Lower lobe of right lung (tissue), 2 donors: ENCODE data around the gene PCOLCE2. TPM values are rescaled to one million over a fixed set of nuclear protein-coding genes. Genes with fewer than 3 reads are reported as not detected.

Experiments used
- ATAC-seq, 2 donors: fragments of 200-7000 bp; cut with Tn5 transposase; one replicate each; pipeline ENCODE4 v1.9.1; 2020 to 2022; ENCODE audit warnings: mild to moderate bottlenecking in 2 of 2, moderate library complexity in 2 of 2
- DNase-seq: peaks from one replicate; pipeline ENCODE4 v3.0.0-alpha.2; 2020
- H3K27ac ChIP-seq: fragments of 200-600 bp; one replicate; pipeline ENCODE4 v1.8.0; 2022
- H3K27me3 ChIP-seq: fragments of 200-600 bp; one replicate; pipeline ENCODE4 v1.8.0; 2022; ENCODE audit warnings: low read depth
- H3K36me3 ChIP-seq: fragments of 200-600 bp; one replicate; pipeline ENCODE4 v1.8.0; 2022; ENCODE audit warnings: mild to moderate bottlenecking
- H3K4me1 ChIP-seq: fragments of 200-600 bp; one replicate; pipeline ENCODE4 v1.8.0; 2022
- H3K4me3 ChIP-seq: fragments of 200-600 bp; one replicate; pipeline ENCODE4 v1.8.0; 2022; ENCODE audit warnings: mild to moderate bottlenecking
- H3K9me3 ChIP-seq: fragments of 200-600 bp; one replicate; pipeline ENCODE4 v1.8.0; 2022
- intact Hi-C: fragments of 100-400 bp; cut with DNase I; formaldehyde crosslinking; loops from one replicate; pipeline ENCODE4 v1.11.0; 2022
- total RNA-seq: library from RNA; stranded (reverse); fragmentation: NEBNext Ultra II Directional; extraction: Animal tissue kit (Norgen Biotek cat#: 25700); gene quantifications from one replicate; pipeline ENCODE4 v1.2.1, GENCODE V29; 2021
- TF ChIP-seq, protein P1 (sequence below): fragments of 200-600 bp; IDR thresholded peaks from one replicate; pipeline ENCODE4 v1.8.0; 2022; ENCODE audit warnings: antibody characterized with exemption, mild to moderate bottlenecking
- donor health status: DM: no; HTN: yes; CAD: no; lungs with severe emphysema.

Gene PCOLCE2
- total RNA-seq, 1 donor from 2014 or later: 41.0 TPM

GRCh38 chr3:142844339-142844977, 44.4 kb downstream of the PCOLCE2 start:
- Histone ChIP-seq H3K27me3 (no peaks in the 10 kb centered on the region), H3K27ac (no peak overlapping the region), H3K4me3 (no peak overlapping the region), H3K4me1 (no peaks in the 10 kb centered on the region), H3K9me3 (no peaks in the 10 kb centered on the region), H3K36me3 (no peaks in the 10 kb centered on the region)
- no peak for ATAC-seq
- intact Hi-C loops: no loop called here
- DNase-seq: no peak
- TF ChIP-seq, protein P1, sequence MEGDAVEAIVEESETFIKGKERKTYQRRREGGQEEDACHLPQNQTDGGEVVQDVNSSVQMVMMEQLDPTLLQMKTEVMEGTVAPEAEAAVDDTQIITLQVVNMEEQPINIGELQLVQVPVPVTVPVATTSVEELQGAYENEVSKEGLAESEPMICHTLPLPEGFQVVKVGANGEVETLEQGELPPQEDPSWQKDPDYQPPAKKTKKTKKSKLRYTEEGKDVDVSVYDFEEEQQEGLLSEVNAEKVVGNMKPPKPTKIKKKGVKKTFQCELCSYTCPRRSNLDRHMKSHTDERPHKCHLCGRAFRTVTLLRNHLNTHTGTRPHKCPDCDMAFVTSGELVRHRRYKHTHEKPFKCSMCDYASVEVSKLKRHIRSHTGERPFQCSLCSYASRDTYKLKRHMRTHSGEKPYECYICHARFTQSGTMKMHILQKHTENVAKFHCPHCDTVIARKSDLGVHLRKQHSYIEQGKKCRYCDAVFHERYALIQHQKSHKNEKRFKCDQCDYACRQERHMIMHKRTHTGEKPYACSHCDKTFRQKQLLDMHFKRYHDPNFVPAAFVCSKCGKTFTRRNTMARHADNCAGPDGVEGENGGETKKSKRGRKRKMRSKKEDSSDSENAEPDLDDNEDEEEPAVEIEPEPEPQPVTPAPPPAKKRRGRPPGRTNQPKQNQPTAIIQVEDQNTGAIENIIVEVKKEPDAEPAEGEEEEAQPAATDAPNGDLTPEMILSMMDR: peak; percentile 32

DNA sequence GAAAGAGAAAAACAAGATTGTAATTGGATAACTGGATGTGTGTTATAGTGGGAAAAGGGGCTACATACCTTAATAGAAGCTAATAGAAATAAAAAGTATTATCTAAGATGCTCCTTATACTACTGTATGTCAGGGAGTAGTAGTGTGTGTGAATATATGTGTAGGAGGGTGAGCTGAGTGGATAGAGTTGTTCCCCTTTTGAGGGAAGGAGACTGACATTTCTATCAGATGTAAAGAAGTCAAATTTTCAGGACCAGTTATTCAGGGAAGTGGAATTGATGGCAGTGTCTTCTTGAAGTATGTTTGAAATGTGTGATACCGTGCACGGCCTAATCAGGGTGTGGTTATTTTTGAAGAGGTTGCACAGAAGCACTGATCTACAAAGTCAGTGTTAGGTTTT, 49.1 kb downstream of the PCOLCE2 start:
- intact Hi-C loops: no loop called here
- no peaks in the 10 kb centered on the region for H3K9me3 ChIP-seq
- no peaks in the 10 kb centered on the region for H3K27me3 ChIP-seq
- H3K27ac ChIP-seq: no peak overlapping the region
- no peak for ATAC-seq
- TF ChIP-seq, protein P1: no peak
- H3K4me3 ChIP-seq: no peak overlapping the region
- H3K36me3 ChIP-seq: no peaks in the 10 kb centered on the region
- DNase-seq: no peak
- H3K4me1 ChIP-seq: no peaks in the 10 kb centered on the region

GRCh38 chr3:142837526-142837925, 51.4 kb downstream of the PCOLCE2 start:
- DNase-seq (no peak), ATAC-seq (no peak)
- Histone ChIP-seq H3K36me3 (no peaks in the 10 kb centered on the region), H3K9me3 (no peaks in the 10 kb centered on the region), H3K4me3 (no peak overlapping the region), H3K27me3 (no peaks in the 10 kb centered on the region), H3K27ac (no peak overlapping the region), H3K4me1 (no peaks in the 10 kb centered on the region)
- intact Hi-C loops: no loop called here
- TF ChIP-seq, protein P1: no peak

- peak; percentile 84 for DNase-seq
- H3K4me3 ChIP-seq: no peak overlapping the region
- TF ChIP-seq, protein P1: peak; percentile 81
- no peaks in the 10 kb centered on the region for H3K27me3 ChIP-seq
- H3K4me1 ChIP-seq: no peaks in the 10 kb centered on the region
- H3K9me3 ChIP-seq: no peaks in the 10 kb centered on the region
- ATAC-seq: peak; percentile 94 to 95
- no peak overlapping the region for H3K27ac ChIP-seq
- no peaks in the 10 kb centered on the region for H3K36me3 ChIP-seq
- intact Hi-C loops: no loop called here
Measured at GRCh38 chr3:142828703-142829305, 60.1 kb downstream of the PCOLCE2 start.

GRCh38 chr3:142819179-142819578, 69.7 kb downstream of the PCOLCE2 start:
- Histone ChIP-seq H3K4me1 (no peaks in the 10 kb centered on the region), H3K9me3 (no peaks in the 10 kb centered on the region), H3K36me3 (no peaks in the 10 kb centered on the region), H3K4me3 (no peak overlapping the region), H3K27ac (no peak overlapping the region), H3K27me3 (no peaks in the 10 kb centered on the region)
- TF ChIP-seq, protein P1: no peak
- intact Hi-C loops: no loop called here
- DNase-seq (no peak), ATAC-seq (no peak)
